ENCODE data around the gene EYS.
"Not testable (repeated sequence)": the region's sequence is repeated elsewhere in the genome, so short reads cannot be mapped to it uniquely, and the experiment has no call there.

Gene EYS

GRCh38 chr6:65637289-65638046, 69.6 kb downstream of the EYS start:
- FAIRE-seq (no peak), DNase-seq (ENCODE audit: low spot score) (no peak)

GRCh38 chr6:65633501-65633900, 73.5 kb downstream of the EYS start:
- FAIRE-seq, result no peak

GRCh38 chr6:65631711-65632110, 75.3 kb downstream of the EYS start:
- DNase-seq (ENCODE audit: low spot score) (no peak), FAIRE-seq (no peak)

More at GRCh38 chr6:65633501-65633900, 73.5 kb downstream of the EYS start:
- no peak for DNase-seq (ENCODE audit: low spot score)

GRCh38 chr6:65627434-65627999, 79.5 kb downstream of the EYS start:
- not testable (repeated sequence) for DNase-seq (ENCODE audit: low spot score); FAIRE-seq

- no peak for DNase-seq (ENCODE audit: low spot score)
- FAIRE-seq, result no peak
Measured at GRCh38 chr6:65627015-65627414, 80.0 kb downstream of the EYS start.

GRCh38 chr6:65623566-65623965, 83.5 kb downstream of the EYS start:
- DNase-seq (ENCODE audit: low spot score) (no peak), FAIRE-seq (no peak)

GRCh38 chr6:65610746-65611145, 96.3 kb downstream of the EYS start:
- FAIRE-seq (no peak), DNase-seq (ENCODE audit: low spot score) (no peak)

- no peak for FAIRE-seq
- no peak for DNase-seq (ENCODE audit: low spot score)
Measured at GRCh38 chr6:65595540-65595939, 111.5 kb downstream of the EYS start.

- FAIRE-seq, result no peak
Measured at GRCh38 chr6:65570340-65570739, 136.7 kb downstream of the EYS start.

GRCh38 chr6:65569505-65569904, 137.5 kb downstream of the EYS start:
- no peak for FAIRE-seq
- DNase-seq (ENCODE audit: low spot score), result no peak

More at GRCh38 chr6:65570340-65570739, 136.7 kb downstream of the EYS start:
- no peak for DNase-seq (ENCODE audit: low spot score)

- not testable (repeated sequence) for FAIRE-seq; DNase-seq (ENCODE audit: low spot score)
Measured at GRCh38 chr6:65569056-65569455, 138.0 kb downstream of the EYS start.

- no peak for DNase-seq (ENCODE audit: low spot score)
Measured at GRCh38 chr6:65566117-65566516, 140.9 kb downstream of the EYS start.

GRCh38 chr6:65558071-65558470, 149.0 kb downstream of the EYS start:
- no peak for DNase-seq (ENCODE audit: low spot score)
- FAIRE-seq, result no peak

More at GRCh38 chr6:65566117-65566516, 140.9 kb downstream of the EYS start:
- FAIRE-seq, result no peak

- no peak for DNase-seq (ENCODE audit: low spot score)
- no peak for FAIRE-seq
Measured at GRCh38 chr6:65557224-65557623, 149.8 kb downstream of the EYS start.

GRCh38 chr6:65546894-65547293, 160.1 kb downstream of the EYS start:
- DNase-seq (ENCODE audit: low spot score) (no peak), FAIRE-seq (no peak)

GRCh38 chr6:65545920-65546319, 161.1 kb downstream of the EYS start:
- FAIRE-seq, result no peak
- no peak for DNase-seq (ENCODE audit: low spot score)

- FAIRE-seq (no peak), DNase-seq (ENCODE audit: low spot score) (no peak)
Measured at GRCh38 chr6:65538644-65539043, 168.4 kb downstream of the EYS start.

- FAIRE-seq (no peak), DNase-seq (ENCODE audit: low spot score) (no peak)
Measured at GRCh38 chr6:65537600-65537999, 169.4 kb downstream of the EYS start.

GRCh38 chr6:65531533-65531932, 175.5 kb downstream of the EYS start:
- FAIRE-seq, result no peak
- no peak for DNase-seq (ENCODE audit: low spot score)

GRCh38 chr6:65524232-65524631, 182.8 kb downstream of the EYS start:
- FAIRE-seq (no peak), DNase-seq (ENCODE audit: low spot score) (no peak)

- FAIRE-seq, result no peak
Measured at GRCh38 chr6:65505736-65506135, 201.3 kb downstream of the EYS start.

GRCh38 chr6:65501045-65501444, 206.0 kb downstream of the EYS start:
- FAIRE-seq, result no peak
- no peak for DNase-seq (ENCODE audit: low spot score)

More at GRCh38 chr6:65505736-65506135, 201.3 kb downstream of the EYS start:
- no peak for DNase-seq (ENCODE audit: low spot score)

GRCh38 chr6:65483652-65484051, 223.4 kb downstream of the EYS start:
- not testable (repeated sequence) for DNase-seq (ENCODE audit: low spot score); FAIRE-seq
